Islet precursor cell (in vitro differentiated cells): ENCODE data around the gene RELCH.

ENCODE experiments used
- DNase-seq: peaks from one replicate; pipeline ENCODE4 v3.0.0-alpha.2; 2018

The RELCH gene

GRCh38 chr18:62277045-62277444 lies 90.0 kb downstream of the RELCH start:
- no peak for DNase-seq

- no peak for DNase-seq
Measured at GRCh38 chr18:62279561-62279960, 92.5 kb downstream of the RELCH start.

- DNase-seq: no peak
Measured at GRCh38 chr18:62280058-62280457, 93.0 kb downstream of the RELCH start.

GRCh38 chr18:62280786-62281185 lies 93.7 kb downstream of the RELCH start:
- DNase-seq: no peak

- no peak for DNase-seq
Measured at GRCh38 chr18:62281684-62282083, 94.6 kb downstream of the RELCH start.

GRCh38 chr18:62282188-62282629 lies 95.2 kb downstream of the RELCH start:
- no peak for DNase-seq

GRCh38 chr18:62284637-62285036 lies 97.6 kb downstream of the RELCH start:
- DNase-seq: no peak

GRCh38 chr18:62285281-62285680 lies 98.2 kb downstream of the RELCH start:
- no peak for DNase-seq

GRCh38 chr18:62287781-62288664 lies 101.0 kb downstream of the RELCH start:
- DNase-seq: no peak

- no peak for DNase-seq
Measured at GRCh38 chr18:62288665-62289008, 101.6 kb downstream of the RELCH start.

GRCh38 chr18:62289047-62289446 lies 102.0 kb downstream of the RELCH start:
- DNase-seq: no peak

- DNase-seq: no peak
Measured at GRCh38 chr18:62294073-62294472, 107.0 kb downstream of the RELCH start.

GRCh38 chr18:62300359-62300963 lies 113.4 kb downstream of the RELCH start:
- DNase-seq: no peak

- DNase-seq: no peak
Measured at GRCh38 chr18:62301322-62301721, 114.3 kb downstream of the RELCH start.

GRCh38 chr18:62312851-62313250 lies 125.8 kb downstream of the RELCH start:
- no peak for DNase-seq

- no peak for DNase-seq
Measured at GRCh38 chr18:62318228-62319180, 131.4 kb downstream of the RELCH start.

- no peak for DNase-seq
Measured at GRCh38 chr18:62321201-62321600, 134.1 kb downstream of the RELCH start.

- no peak for DNase-seq
Measured at GRCh38 chr18:62323483-62324180, 136.6 kb downstream of the RELCH start.

GRCh38 chr18:62324181-62324828 lies 137.2 kb downstream of the RELCH start:
- DNase-seq: peak; percentile 38

- peak; percentile 78 for DNase-seq
Measured at GRCh38 chr18:62324917-62325805, 138.1 kb downstream of the RELCH start, which contains the start of gene TNFRSF11A. Gene TNFRSF11A (plus strand): TSS chr18:62325310. CDS start chr18:62325353, 43 bp downstream.
